ENCODE measurements around the gene IRGQ.
A peak's percentile ranks its signal among the peaks of the same experiment; 100 is the strongest.

The IRGQ gene

DNA sequence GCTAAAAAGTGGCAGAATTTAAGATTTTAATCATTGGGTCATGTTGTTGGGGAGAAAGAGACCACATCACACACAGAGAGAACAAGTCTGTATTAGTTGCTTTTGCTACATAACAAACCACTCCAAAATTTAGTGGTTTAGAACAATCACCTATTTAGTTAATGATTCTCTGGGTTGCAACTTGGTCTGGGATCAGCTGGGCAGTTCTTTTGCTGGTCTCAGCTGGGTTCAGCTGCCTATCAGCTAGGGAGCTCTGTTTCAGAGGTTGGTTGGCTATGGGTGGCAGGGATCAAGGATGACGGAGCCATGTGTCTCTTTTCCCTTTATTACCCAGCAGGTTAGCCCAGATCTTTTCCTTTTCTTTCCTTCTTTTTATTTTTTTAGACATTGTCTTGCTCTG lies 11.4 kb downstream of the IRGQ start:
- no peak overlapping the region for H3K9ac ChIP-seq (ENCODE audit: low read depth, low read length)
- H3K9me3 ChIP-seq (ENCODE audit: control insufficient read depth, insufficient read depth, low read length), result no peaks in the 10 kb centered on the region
- no peaks in the 10 kb centered on the region for H3K4me1 ChIP-seq (ENCODE audit: control insufficient read depth, insufficient read depth, low read length)
- peaks cover 15% of the 10 kb centered on the region for H3K36me3 ChIP-seq (ENCODE audit: control insufficient read depth, insufficient read depth, low read length)
- H3K27me3 ChIP-seq (ENCODE audit: control insufficient read depth, insufficient read depth, low read length), result no peaks in the 10 kb centered on the region
- H3K27ac ChIP-seq (ENCODE audit: low read depth, low read length), result no peak overlapping the region
- H3K4me3 ChIP-seq (ENCODE audit: low read depth, low read length), result no peak overlapping the region

DNA sequence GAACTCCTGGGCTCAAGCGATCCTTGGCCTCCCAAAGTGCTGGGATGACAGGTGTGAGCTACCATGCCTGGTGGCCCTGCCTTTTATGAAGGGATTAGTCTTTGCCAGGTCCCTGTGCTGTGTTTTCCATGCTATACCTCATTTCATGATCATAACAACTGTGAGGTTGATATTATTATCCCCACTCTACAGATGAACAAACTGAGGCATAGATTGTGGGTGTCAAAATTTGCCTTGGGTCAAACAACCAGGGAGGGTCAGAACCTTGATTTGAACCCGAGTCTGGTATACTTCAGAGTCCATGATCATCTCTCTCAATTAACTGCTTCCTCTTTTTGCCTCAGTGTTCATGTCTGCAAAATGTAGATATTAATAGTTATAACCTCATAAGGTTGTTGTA lies 13.4 kb downstream of the IRGQ start:
- H3K9me3 ChIP-seq (ENCODE audit: control insufficient read depth, insufficient read depth, low read length), result no peaks in the 10 kb centered on the region
- H3K4me1 ChIP-seq (ENCODE audit: control insufficient read depth, insufficient read depth, low read length), result no peaks in the 10 kb centered on the region
- peaks cover 7% of the 10 kb centered on the region for H3K36me3 ChIP-seq (ENCODE audit: control insufficient read depth, insufficient read depth, low read length)
- H3K9ac ChIP-seq (ENCODE audit: low read depth, low read length), result no peak overlapping the region
- H3K4me3 ChIP-seq (ENCODE audit: low read depth, low read length), result no peak overlapping the region
- H3K27ac ChIP-seq (ENCODE audit: low read depth, low read length), result no peak overlapping the region
- H3K27me3 ChIP-seq (ENCODE audit: control insufficient read depth, insufficient read depth, low read length), result no peaks in the 10 kb centered on the region

DNA sequence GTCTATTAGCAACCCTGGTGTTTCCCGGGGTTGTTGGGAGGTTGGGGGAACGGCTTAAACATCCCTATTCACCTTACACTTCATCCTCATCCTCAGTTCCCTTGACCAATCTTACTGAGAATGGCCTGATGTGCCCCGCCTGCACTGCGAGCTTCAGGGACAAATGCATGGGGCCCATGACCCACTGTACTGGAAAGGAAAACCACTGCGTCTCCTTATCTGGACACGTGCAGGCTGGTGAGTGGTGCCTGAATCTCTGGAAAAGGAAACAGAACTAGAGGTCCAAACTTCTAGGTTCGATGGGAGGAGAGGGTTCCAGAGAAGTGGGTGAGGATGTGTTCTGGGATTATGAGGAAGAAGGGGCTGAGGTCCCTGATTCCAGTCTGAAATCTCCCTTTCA lies 14.5 kb downstream of the IRGQ start:
- Histone ChIP-seq H3K9ac (ENCODE audit: low read depth, low read length) (no peak overlapping the region), H3K36me3 (ENCODE audit: control insufficient read depth, insufficient read depth, low read length) (peaks cover 4% of the 10 kb centered on the region), H3K27me3 (ENCODE audit: control insufficient read depth, insufficient read depth, low read length) (no peaks in the 10 kb centered on the region), H3K9me3 (ENCODE audit: control insufficient read depth, insufficient read depth, low read length) (no peaks in the 10 kb centered on the region), H3K4me1 (ENCODE audit: control insufficient read depth, insufficient read depth, low read length) (0 out of 2 replicates have a peak, but pooled peaks cover 4% of the 10 kb centered on the region), H3K27ac (ENCODE audit: low read depth, low read length) (no peak overlapping the region), H3K4me3 (ENCODE audit: low read depth, low read length) (no peak overlapping the region)

DNA sequence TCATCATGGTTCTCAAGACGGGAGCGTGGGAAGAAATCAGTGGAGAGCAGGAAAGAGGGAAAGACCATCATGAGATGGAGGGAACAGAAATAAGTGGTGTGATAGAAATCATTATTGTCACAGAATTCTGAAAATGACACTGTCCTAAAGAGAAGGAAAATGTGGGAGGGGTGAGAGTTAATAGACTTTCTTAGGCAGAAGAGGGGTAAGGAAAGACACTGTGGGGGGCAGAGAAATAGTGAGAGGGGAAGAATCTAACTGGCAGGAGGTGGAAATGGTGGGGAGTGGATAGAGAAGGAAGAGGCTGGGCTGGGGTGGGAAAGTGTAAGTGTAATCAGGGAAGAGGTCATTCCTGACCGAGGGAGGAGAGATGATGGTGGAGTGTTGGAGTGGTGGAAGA lies 17.1 kb downstream of the IRGQ start:
- 0 out of 2 replicates have a peak, but pooled peaks cover 3% of the 10 kb centered on the region for H3K36me3 ChIP-seq (ENCODE audit: control insufficient read depth, insufficient read depth, low read length)
- no peaks in the 10 kb centered on the region for H3K27me3 ChIP-seq (ENCODE audit: control insufficient read depth, insufficient read depth, low read length)
- H3K4me3 ChIP-seq (ENCODE audit: low read depth, low read length), result no peak overlapping the region
- H3K9me3 ChIP-seq (ENCODE audit: control insufficient read depth, insufficient read depth, low read length), result no peaks in the 10 kb centered on the region
- H3K9ac ChIP-seq (ENCODE audit: low read depth, low read length), result no peak overlapping the region
- peaks cover 11% of the 10 kb centered on the region; the same call in 1 of the 2 replicates for H3K4me1 ChIP-seq (ENCODE audit: control insufficient read depth, insufficient read depth, low read length)
- no peak overlapping the region for H3K27ac ChIP-seq (ENCODE audit: low read depth, low read length)

DNA sequence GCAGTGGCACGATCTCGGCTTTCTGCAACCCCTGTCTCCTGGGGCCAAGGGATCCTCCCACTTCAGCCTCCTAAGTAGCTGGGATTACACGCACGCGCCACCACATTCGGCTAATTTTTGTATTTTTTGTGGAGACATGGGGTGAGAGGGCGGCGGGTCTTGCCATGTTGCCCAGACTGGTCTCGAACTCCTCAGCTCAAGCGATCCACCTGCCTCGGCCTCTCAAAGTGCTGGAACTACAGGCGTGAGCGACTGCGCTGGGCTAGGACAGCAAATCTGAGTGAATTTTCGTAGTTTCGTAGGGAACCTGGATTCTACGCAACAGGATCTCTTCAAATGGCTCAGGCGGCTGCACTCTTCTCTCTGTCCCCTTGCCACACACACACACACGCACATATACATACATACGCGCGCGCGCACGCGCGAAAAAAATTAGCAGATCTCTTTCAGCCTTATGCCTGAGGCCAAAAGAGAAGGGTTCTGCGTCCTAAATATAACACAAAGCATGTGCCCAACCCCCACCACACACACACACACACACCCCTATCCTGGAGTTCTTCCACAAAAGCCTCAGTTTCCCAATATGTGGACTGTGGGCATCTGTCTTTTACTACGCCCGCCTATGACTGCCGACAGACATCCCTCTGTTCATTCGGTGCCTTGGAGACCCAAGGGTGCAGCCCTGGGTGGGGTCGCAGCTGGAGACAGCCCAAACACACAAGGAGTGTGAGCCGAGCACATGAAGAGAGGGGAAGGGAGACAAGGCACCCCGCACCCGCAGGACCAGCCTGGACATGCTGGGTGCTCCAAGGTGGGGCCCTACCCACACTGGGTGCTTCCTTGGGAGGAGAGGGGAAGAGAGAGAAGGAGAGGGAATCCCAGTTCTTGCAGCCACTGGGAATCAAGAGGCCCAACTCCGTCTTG lies 19.7 kb downstream of the IRGQ start:
- Histone ChIP-seq H3K4me3 (ENCODE audit: low read depth, low read length) (peak overlapping the region; percentile 42), H3K9ac (ENCODE audit: low read depth, low read length) (0 out of 2 replicates have a peak overlapping the region, but pooled peaks have one; percentile 2), H3K9me3 (ENCODE audit: control insufficient read depth, insufficient read depth, low read length) (no peaks in the 10 kb centered on the region), H3K27me3 (ENCODE audit: control insufficient read depth, insufficient read depth, low read length) (no peaks in the 10 kb centered on the region), H3K27ac (ENCODE audit: low read depth, low read length) (peak overlapping the region; percentile 46), H3K36me3 (ENCODE audit: control insufficient read depth, insufficient read depth, low read length) (peaks cover 10% of the 10 kb centered on the region), H3K4me1 (ENCODE audit: control insufficient read depth, insufficient read depth, low read length) (peaks cover 11% of the 10 kb centered on the region; the same call in 1 of the 2 replicates)

DNA sequence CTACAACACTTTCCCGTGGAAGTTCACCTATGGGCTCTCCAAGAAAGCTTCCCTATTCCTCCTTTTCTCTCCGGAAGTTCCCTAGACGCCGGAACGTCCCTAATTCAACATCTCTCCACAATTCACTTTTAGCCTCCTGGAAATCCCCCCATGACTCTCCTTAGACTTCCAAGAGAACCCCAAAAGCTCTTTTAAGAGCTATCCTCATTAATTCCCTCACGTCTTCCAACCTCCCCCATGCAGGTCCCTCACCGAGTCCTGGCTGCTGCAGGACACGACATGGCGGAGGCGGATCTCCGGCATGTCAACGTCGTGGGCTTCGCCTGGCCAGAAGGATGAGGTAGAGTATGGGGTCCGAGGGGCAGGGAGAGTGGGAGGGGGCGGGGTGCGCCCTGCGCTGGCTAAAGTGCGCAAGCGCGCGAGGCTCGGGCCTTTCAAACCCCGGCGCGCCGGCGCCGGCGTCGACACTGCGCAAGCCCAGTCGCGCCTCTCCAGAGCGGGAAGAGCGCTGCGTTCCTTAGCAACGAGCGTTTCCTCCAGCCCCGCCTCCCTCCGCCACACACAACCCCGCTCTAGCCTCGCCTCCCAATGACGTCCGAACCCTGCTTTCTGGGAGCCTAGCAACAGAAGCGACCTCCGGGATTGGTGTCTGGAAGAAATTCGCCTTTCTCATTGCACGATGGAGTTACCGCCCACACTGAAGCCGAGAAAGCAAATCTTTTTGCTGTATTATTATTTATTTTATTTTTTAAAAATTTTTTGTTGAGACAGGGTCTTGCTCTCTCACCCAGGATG lies 20.6 kb downstream of the IRGQ start, which contains the start of the genes PINLYP and XRCC1:
Gene PINLYP (plus strand): TSS at position 646 of the 795 bp plus-strand sequence. CDS start 1,391 bp downstream, outside the sequence.
Gene XRCC1 (minus strand): TSS at position 372 of the 795 bp plus-strand sequence. CDS start 69 bp downstream, at position 303.
- no peaks in the 10 kb centered on the region for H3K9me3 ChIP-seq (ENCODE audit: control insufficient read depth, insufficient read depth, low read length)
- H3K27ac ChIP-seq (ENCODE audit: low read depth, low read length), result peak within 1 kb of the TSS; percentile 46
- H3K9ac ChIP-seq (ENCODE audit: low read depth, low read length), result peak within 1 kb of the TSS; percentile 62
- peaks cover 11% of the 10 kb centered on the region; the same call in 1 of the 2 replicates for H3K4me1 ChIP-seq (ENCODE audit: control insufficient read depth, insufficient read depth, low read length)
- no peaks in the 10 kb centered on the region for H3K27me3 ChIP-seq (ENCODE audit: control insufficient read depth, insufficient read depth, low read length)
- peaks cover 10% of the 10 kb centered on the region for H3K36me3 ChIP-seq (ENCODE audit: control insufficient read depth, insufficient read depth, low read length)
- peak within 1 kb of the TSS; percentile 82 for H3K4me3 ChIP-seq (ENCODE audit: low read depth, low read length)

DNA sequence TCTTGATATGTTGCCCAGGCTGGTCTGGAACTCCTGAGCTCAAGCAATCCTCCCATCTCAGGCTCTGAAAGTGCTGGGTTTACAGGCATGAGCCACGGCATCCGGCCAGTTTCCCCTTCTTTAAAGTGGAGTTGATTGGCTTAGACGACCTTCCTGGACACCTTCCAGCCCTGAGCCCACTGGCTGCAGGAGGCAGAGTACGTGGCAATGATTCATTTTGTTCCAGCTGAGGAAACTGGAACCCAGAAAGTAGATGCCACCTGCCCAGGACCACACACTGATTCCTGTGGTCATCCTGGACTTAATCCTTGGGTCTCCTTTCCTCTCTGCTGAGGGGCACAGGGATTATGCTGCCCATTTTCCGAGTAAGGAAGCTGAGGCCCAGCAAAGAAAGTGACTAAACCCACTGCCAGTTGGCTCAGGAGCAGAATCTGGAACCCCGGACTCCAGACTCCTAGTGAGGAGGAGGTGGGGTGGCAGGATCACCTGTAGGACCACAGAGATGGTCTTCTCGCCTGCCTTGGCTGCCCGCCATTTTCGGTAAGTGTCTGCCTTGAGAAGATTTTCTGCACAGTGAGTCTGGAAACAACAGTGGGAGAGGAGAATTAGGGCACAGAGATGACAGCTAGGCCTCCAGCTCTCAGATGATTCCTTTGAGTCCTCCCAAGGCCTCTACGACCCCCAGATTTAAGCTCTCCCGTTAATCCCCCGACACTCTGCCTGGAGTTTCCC lies 21.3 kb downstream of the IRGQ start:
- Histone ChIP-seq H3K4me1 (ENCODE audit: control insufficient read depth, insufficient read depth, low read length) (peaks cover 11% of the 10 kb centered on the region; the same call in 1 of the 2 replicates), H3K27ac (ENCODE audit: low read depth, low read length) (peak overlapping the region; percentile 43)

DNA sequence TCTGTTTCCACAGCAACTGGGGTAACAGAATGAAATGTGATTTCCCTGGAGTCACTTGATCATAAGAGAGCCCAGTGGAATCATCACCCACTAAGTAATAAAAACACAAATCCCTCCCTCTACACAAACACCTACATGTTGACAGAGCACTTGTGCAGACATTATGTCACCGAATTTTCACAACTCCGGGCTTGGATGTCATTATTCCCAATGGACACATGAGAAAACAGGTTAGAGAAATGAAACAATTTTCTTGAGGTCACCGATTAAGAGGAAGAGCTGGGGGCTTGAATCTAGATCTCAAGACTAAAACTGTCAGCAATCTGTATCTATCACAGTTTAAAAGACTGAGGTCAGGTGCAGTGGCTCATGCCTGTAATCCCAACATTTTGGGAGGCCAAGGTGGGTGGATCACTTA lies 23.8 kb downstream of the IRGQ start:
- H3K4me1 ChIP-seq (ENCODE audit: control insufficient read depth, insufficient read depth, low read length), result peaks cover 11% of the 10 kb centered on the region; the same call in 1 of the 2 replicates
- peaks cover 10% of the 10 kb centered on the region for H3K36me3 ChIP-seq (ENCODE audit: control insufficient read depth, insufficient read depth, low read length)
- H3K4me3 ChIP-seq (ENCODE audit: low read depth, low read length), result no peak overlapping the region
- H3K27me3 ChIP-seq (ENCODE audit: control insufficient read depth, insufficient read depth, low read length), result no peaks in the 10 kb centered on the region
- H3K27ac ChIP-seq (ENCODE audit: low read depth, low read length), result no peak overlapping the region
- H3K9me3 ChIP-seq (ENCODE audit: control insufficient read depth, insufficient read depth, low read length), result no peaks in the 10 kb centered on the region
- no peak overlapping the region for H3K9ac ChIP-seq (ENCODE audit: low read depth, low read length)

More for the DNA sequence above, 21.3 kb downstream of the IRGQ start:
- Histone ChIP-seq H3K4me3 (ENCODE audit: low read depth, low read length) (peak overlapping the region; percentile 82), H3K9me3 (ENCODE audit: control insufficient read depth, insufficient read depth, low read length) (no peaks in the 10 kb centered on the region), H3K27me3 (ENCODE audit: control insufficient read depth, insufficient read depth, low read length) (no peaks in the 10 kb centered on the region), H3K9ac (ENCODE audit: low read depth, low read length) (peak overlapping the region; percentile 62), H3K36me3 (ENCODE audit: control insufficient read depth, insufficient read depth, low read length) (peaks cover 10% of the 10 kb centered on the region)

DNA sequence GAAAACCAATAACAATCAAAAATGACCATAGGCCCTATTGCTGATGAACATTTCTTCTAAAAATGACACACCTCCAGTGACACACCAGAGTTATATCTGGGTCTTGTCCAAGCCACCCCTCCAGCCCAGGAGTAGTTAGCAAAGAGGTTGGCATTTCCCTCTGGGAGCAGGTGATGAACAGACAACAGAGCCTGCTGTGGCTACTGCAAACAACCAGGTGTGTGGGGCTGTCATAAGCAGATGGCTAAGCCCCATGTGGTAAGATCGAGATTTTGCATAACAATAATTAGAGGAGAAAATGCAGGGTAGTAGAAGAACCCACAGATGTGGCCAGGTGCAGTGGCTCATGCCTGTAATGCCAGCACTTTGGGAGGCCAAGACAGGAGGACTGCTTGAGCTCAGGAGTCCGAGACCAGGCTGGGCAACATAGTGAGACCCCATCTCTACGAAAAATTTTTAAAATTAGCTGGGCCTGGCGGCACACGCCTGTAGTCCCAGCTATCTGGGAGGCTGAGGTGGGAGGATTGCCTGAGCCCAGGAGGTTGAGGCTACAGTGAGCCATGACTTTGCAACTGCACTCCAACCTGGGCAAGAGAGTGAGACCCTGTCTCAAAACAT lies 25.7 kb downstream of the IRGQ start:
- Histone ChIP-seq H3K36me3 (ENCODE audit: control insufficient read depth, insufficient read depth, low read length) (peaks cover 10% of the 10 kb centered on the region), H3K9me3 (ENCODE audit: control insufficient read depth, insufficient read depth, low read length) (no peaks in the 10 kb centered on the region), H3K4me1 (ENCODE audit: control insufficient read depth, insufficient read depth, low read length) (peaks cover 6% of the 10 kb centered on the region; the same call in 1 of the 2 replicates), H3K27me3 (ENCODE audit: control insufficient read depth, insufficient read depth, low read length) (no peaks in the 10 kb centered on the region), H3K27ac (ENCODE audit: low read depth, low read length) (no peak overlapping the region), H3K9ac (ENCODE audit: low read depth, low read length) (no peak overlapping the region), H3K4me3 (ENCODE audit: low read depth, low read length) (no peak overlapping the region)

DNA sequence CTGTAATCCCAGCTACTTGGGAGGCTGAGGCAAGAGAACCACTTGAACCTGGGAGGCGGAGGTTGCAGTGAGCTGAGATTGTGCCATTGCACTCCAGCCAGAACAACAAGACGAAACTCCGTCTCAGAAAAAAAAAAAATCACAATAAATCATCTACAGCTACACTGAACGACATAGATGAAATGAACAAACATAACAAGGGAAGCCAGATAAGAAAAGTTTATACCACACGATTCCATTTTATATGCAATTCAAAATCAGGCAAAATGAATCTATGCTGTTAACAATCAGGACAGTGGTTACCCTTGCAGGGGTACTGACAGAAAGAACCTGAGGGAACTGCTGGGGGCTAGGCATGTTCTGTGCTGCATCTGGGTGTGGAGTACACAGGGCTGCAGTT lies 26.3 kb downstream of the IRGQ start:
- H3K4me1 ChIP-seq (ENCODE audit: control insufficient read depth, insufficient read depth, low read length), result peaks cover 2% of the 10 kb centered on the region; the same call in 1 of the 2 replicates
- H3K27me3 ChIP-seq (ENCODE audit: control insufficient read depth, insufficient read depth, low read length), result no peaks in the 10 kb centered on the region
- no peak overlapping the region for H3K9ac ChIP-seq (ENCODE audit: low read depth, low read length)
- H3K36me3 ChIP-seq (ENCODE audit: control insufficient read depth, insufficient read depth, low read length), result peaks cover 10% of the 10 kb centered on the region
- H3K27ac ChIP-seq (ENCODE audit: low read depth, low read length), result no peak overlapping the region
- no peaks in the 10 kb centered on the region for H3K9me3 ChIP-seq (ENCODE audit: control insufficient read depth, insufficient read depth, low read length)
- no peak overlapping the region for H3K4me3 ChIP-seq (ENCODE audit: low read depth, low read length)
